Measurements from ENCODE around the gene CAMTA1.

- TF ChIP-seq OSR1 (CRISPR knock-in tag; IDR thresholded peaks at IDR 0.05) = no peak
- no peak for TF ChIP-seq ZNF70 (CRISPR knock-in tag; IDR thresholded peaks at IDR 0.05)
- TF ChIP-seq ZFP30 (CRISPR knock-in tag; IDR thresholded peaks at IDR 0.05) = no peak
- TF ChIP-seq ZNF565 (CRISPR knock-in tag; conservative IDR thresholded peaks at IDR 0.05; ENCODE audit: low read depth) = no peak
These were observed 474.7 kb downstream of the CAMTA1 start for GRCh38 chr1:7259955-7260354.
